ENCODE measurements around the gene MAP2K2. TPM values are rescaled to one million over a fixed set of nuclear protein-coding genes. Genes with fewer than 3 reads are reported as not detected.

Gene MAP2K2
- total and polyA plus RNA-seq, 4 donors = 40.3 to 72.7 (median 54.1) TPM

DNA sequence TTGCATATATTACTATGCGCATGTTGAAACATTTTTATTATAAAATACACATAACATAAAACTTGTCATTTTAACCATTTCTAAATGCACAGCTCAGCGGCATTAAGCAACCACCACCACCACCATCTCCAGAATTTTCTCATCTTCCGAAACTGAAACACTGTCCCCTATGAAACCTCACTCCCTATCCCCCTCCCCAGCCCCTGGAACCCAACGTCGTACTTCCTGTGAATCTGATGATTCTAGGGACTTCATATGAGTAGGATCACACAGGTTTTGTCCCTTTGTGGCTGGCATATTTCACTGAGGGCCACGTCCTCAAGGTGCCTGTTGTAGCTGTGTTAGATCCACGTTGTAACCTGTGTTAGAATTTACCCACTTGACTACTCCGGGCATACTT lies 716 bp upstream of the MAP2K2 start:
- DNase-seq (ENCODE audit: low spot score) = no peak
- Histone ChIP-seq H3K9me3 (ENCODE audit: control insufficient read depth in 4 of 4, low read length in 3 of 4) (no peaks in the 10 kb centered on the region), H3K27ac (ENCODE audit: low read depth in 1 of 2, low read length in 2 of 2) (no peak overlapping the region), H3K36me3 (ENCODE audit: control insufficient read depth in 4 of 4, insufficient read depth in 3 of 4, low read depth in 1 of 4, low read length in 3 of 4) (peaks cover 0 to 3% (median 0%) of the 10 kb centered on the region in 4 donors), H3K9ac (ENCODE audit: low read depth in 1 of 2, low read length in 2 of 2) (peak overlapping the region in 1 of 2 donors; percentile 85), H3K4me3 (ENCODE audit: low read depth in 1 of 3, low read length in 3 of 3) (no peak overlapping the region), H3K27me3 (ENCODE audit: control insufficient read depth in 4 of 4, insufficient read depth in 4 of 4, low read length in 3 of 4) (no peaks in the 10 kb centered on the region), H3K4me1 (ENCODE audit: control insufficient read depth in 4 of 4, insufficient read depth in 4 of 4, low read length in 3 of 4) (peaks cover 7 to 16% (median 14%) of the 10 kb centered on the region in 4 donors)
- TF ChIP-seq, protein P1, sequence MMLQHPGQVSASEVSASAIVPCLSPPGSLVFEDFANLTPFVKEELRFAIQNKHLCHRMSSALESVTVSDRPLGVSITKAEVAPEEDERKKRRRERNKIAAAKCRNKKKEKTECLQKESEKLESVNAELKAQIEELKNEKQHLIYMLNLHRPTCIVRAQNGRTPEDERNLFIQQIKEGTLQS (IDR thresholded peaks at IDR 0.05) = no peak
- TF ChIP-seq FOXA2 (IDR thresholded peaks at IDR 0.05) = no peak
- TF ChIP-seq, protein P2, sequence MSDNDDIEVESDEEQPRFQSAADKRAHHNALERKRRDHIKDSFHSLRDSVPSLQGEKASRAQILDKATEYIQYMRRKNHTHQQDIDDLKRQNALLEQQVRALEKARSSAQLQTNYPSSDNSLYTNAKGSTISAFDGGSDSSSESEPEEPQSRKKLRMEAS (IDR thresholded peaks at IDR 0.05) = no peak
- no peak for TF ChIP-seq FOXA1 (IDR thresholded peaks at IDR 0.05)
- no peak for TF ChIP-seq YY1 (IDR thresholded peaks at IDR 0.05)
- TF ChIP-seq, protein P3, sequence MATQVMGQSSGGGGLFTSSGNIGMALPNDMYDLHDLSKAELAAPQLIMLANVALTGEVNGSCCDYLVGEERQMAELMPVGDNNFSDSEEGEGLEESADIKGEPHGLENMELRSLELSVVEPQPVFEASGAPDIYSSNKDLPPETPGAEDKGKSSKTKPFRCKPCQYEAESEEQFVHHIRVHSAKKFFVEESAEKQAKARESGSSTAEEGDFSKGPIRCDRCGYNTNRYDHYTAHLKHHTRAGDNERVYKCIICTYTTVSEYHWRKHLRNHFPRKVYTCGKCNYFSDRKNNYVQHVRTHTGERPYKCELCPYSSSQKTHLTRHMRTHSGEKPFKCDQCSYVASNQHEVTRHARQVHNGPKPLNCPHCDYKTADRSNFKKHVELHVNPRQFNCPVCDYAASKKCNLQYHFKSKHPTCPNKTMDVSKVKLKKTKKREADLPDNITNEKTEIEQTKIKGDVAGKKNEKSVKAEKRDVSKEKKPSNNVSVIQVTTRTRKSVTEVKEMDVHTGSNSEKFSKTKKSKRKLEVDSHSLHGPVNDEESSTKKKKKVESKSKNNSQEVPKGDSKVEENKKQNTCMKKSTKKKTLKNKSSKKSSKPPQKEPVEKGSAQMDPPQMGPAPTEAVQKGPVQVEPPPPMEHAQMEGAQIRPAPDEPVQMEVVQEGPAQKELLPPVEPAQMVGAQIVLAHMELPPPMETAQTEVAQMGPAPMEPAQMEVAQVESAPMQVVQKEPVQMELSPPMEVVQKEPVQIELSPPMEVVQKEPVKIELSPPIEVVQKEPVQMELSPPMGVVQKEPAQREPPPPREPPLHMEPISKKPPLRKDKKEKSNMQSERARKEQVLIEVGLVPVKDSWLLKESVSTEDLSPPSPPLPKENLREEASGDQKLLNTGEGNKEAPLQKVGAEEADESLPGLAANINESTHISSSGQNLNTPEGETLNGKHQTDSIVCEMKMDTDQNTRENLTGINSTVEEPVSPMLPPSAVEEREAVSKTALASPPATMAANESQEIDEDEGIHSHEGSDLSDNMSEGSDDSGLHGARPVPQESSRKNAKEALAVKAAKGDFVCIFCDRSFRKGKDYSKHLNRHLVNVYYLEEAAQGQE (IDR thresholded peaks at IDR 0.05) = no peak
- no peak for TF ChIP-seq HNF4G (IDR thresholded peaks at IDR 0.05)
- TF ChIP-seq, protein P4, sequence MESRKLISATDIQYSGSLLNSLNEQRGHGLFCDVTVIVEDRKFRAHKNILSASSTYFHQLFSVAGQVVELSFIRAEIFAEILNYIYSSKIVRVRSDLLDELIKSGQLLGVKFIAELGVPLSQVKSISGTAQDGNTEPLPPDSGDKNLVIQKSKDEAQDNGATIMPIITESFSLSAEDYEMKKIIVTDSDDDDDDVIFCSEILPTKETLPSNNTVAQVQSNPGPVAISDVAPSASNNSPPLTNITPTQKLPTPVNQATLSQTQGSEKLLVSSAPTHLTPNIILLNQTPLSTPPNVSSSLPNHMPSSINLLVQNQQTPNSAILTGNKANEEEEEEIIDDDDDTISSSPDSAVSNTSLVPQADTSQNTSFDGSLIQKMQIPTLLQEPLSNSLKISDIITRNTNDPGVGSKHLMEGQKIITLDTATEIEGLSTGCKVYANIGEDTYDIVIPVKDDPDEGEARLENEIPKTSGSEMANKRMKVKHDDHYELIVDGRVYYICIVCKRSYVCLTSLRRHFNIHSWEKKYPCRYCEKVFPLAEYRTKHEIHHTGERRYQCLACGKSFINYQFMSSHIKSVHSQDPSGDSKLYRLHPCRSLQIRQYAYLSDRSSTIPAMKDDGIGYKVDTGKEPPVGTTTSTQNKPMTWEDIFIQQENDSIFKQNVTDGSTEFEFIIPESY (IDR thresholded peaks at IDR 0.05) = no peak
- no peak for TF ChIP-seq SP1 (IDR thresholded peaks at IDR 0.05)
- WGBS = 49% methylated on average over 8 of the region's 8 CpGs

DNA sequence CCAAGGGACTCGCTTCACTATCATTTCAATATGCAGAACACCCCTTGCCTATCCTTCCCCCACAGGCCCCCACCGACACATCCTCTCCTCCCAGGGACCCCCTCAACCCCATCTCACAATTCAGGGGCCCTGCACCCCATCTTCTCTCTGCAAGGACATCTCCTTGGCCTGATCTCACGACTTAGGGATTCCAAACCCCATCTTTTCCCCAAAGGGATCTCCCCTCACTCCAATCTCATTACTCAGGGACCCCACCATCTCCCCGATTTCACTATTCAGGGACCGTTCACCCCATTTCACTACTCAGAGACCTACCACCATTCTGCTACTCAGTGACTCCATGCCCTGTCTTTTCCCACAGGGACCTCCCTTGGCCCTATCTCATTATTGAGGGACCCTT lies 1.4 kb downstream of the MAP2K2 start:
- peak overlapping the region in 2 of 3 donors; percentile 54 to 100 for H3K4me3 ChIP-seq (ENCODE audit: low read depth in 1 of 3, low read length in 3 of 3)
- 76% methylated on average over 5 of the region's 5 CpGs for WGBS
- peaks cover 0 to 3% (median under 1%) of the 10 kb centered on the region in 4 donors for H3K36me3 ChIP-seq (ENCODE audit: control insufficient read depth in 4 of 4, insufficient read depth in 3 of 4, low read depth in 1 of 4, low read length in 3 of 4)
- peaks cover 7 to 16% (median 14%) of the 10 kb centered on the region in 4 donors for H3K4me1 ChIP-seq (ENCODE audit: control insufficient read depth in 4 of 4, insufficient read depth in 4 of 4, low read length in 3 of 4)
- peak overlapping the region; percentile 64 to 94 for H3K9ac ChIP-seq (ENCODE audit: low read depth in 1 of 2, low read length in 2 of 2)
- no peak for DNase-seq (ENCODE audit: low spot score)
- H3K9me3 ChIP-seq (ENCODE audit: control insufficient read depth in 4 of 4, low read length in 3 of 4) = no peaks in the 10 kb centered on the region
- no peak overlapping the region for H3K27ac ChIP-seq (ENCODE audit: low read depth in 1 of 2, low read length in 2 of 2)
- TF ChIP-seq RXRA (IDR thresholded peaks at IDR 0.05) (no peak), EGR1 (IDR thresholded peaks at IDR 0.05; ENCODE audit: low read depth in 2 of 2) (no peak), SP1 (IDR thresholded peaks at IDR 0.05) (no peak), RAD21 (IDR thresholded peaks at IDR 0.05) (no peak), HNF4G (IDR thresholded peaks at IDR 0.05) (no peak), YY1 (IDR thresholded peaks at IDR 0.05) (no peak), FOXA1 (IDR thresholded peaks at IDR 0.05) (no peak), TAF1 (conservative IDR thresholded peaks at IDR 0.05) (no peak), JUND (IDR thresholded peaks at IDR 0.05) (no peak), HNF4A (conservative IDR thresholded peaks at IDR 0.05) (no peak), NR2F2 (IDR thresholded peaks at IDR 0.05) (no peak), FOXA2 (IDR thresholded peaks at IDR 0.05) (no peak)
- TF ChIP-seq, protein P1 (IDR thresholded peaks at IDR 0.05) = no peak
- TF ChIP-seq, protein P3 (IDR thresholded peaks at IDR 0.05) = no peak
- TF ChIP-seq, protein P4 (IDR thresholded peaks at IDR 0.05) = no peak
- TF ChIP-seq, protein P5, sequence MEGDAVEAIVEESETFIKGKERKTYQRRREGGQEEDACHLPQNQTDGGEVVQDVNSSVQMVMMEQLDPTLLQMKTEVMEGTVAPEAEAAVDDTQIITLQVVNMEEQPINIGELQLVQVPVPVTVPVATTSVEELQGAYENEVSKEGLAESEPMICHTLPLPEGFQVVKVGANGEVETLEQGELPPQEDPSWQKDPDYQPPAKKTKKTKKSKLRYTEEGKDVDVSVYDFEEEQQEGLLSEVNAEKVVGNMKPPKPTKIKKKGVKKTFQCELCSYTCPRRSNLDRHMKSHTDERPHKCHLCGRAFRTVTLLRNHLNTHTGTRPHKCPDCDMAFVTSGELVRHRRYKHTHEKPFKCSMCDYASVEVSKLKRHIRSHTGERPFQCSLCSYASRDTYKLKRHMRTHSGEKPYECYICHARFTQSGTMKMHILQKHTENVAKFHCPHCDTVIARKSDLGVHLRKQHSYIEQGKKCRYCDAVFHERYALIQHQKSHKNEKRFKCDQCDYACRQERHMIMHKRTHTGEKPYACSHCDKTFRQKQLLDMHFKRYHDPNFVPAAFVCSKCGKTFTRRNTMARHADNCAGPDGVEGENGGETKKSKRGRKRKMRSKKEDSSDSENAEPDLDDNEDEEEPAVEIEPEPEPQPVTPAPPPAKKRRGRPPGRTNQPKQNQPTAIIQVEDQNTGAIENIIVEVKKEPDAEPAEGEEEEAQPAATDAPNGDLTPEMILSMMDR (IDR thresholded peaks at IDR 0.05; ENCODE audit: low read depth, low read length, missing input control) = no peak
- TF ChIP-seq, protein P2 (IDR thresholded peaks at IDR 0.05) = no peak
- no peaks in the 10 kb centered on the region for H3K27me3 ChIP-seq (ENCODE audit: control insufficient read depth in 4 of 4, insufficient read depth in 4 of 4, low read length in 3 of 4)

Data from liver (tissue), 9 donors.